ENCODE measurements around the gene C6orf89. TPM values are rescaled to one million over a fixed set of nuclear protein-coding genes. Genes with fewer than 3 reads are reported as not detected.
A peak's percentile ranks its signal among the peaks of the same experiment; 100 is the strongest.

The C6orf89 gene
- total and polyA plus RNA-seq, 4 donors: 22.9 to 59.5 (median 39.4) TPM

DNA sequence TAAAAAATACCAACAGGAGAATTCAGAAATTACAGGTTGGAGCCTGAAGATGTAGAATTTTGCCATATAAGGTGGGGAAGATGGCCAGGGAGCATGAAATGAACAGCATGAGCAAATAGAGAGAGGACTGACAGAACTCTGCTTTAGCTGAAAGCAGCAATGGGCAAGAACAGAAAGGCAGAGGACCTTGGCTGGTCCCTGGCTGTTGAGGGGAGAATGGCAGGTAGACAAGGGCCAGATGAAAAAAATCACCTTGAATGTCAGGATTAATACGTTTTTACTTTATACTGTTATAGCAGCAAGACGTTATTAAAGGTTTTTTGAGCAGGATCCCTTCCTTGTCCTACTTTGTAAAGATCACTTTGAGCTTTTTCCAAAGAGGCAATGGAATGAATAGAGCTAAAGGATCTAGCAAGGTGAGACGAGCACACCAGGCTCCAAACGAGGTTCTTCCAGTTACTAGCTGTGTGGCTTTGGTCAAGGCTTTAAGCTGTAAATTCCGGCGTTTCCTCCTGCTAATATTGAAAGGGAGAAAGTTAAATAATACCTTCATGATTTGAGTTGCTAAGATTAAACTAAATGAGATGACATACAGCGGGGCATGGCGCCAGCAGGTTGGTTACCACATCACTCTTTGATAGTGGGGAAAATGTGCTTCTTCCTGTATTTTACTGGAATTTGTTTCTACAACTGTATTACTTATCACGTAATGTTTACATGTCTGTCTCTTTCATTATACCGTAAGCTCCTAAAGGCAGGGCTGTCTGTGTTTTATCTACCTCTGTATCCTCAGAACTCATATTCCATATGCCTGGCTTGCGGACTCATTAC lies 11.9 kb upstream of the C6orf89 start:
- TF ChIP-seq CTCF (IDR thresholded peaks at IDR 0.05; ENCODE audit: control extremely low read depth, extremely low read depth): no peak
- H3K9me3 ChIP-seq (ENCODE audit: control insufficient read depth in 4 of 4, insufficient read depth in 3 of 4, low read length in 3 of 4): no peaks in the 10 kb centered on the region
- peaks cover 2 to 18% (median 7%) of the 10 kb centered on the region in 5 donors for H3K4me1 ChIP-seq (ENCODE audit: control insufficient read depth in 5 of 5, insufficient read depth in 5 of 5, low read length in 5 of 5)
- peak overlapping the region; percentile 83 to 89 for H3K27ac ChIP-seq (ENCODE audit: low read depth in 1 of 2, low read length in 1 of 2)
- H3K4me3 ChIP-seq: peak overlapping the region; percentile 89
- DNase-seq: peak in 1 of 3 donors; percentile 43
- peaks cover 0 to 8% (median 5%) of the 10 kb centered on the region in 4 donors for H3K36me3 ChIP-seq (ENCODE audit: control insufficient read depth in 4 of 4, insufficient read depth in 4 of 4, low read length in 4 of 4)
- H3K9ac ChIP-seq (ENCODE audit: insufficient read depth in 1 of 2, low read length in 2 of 2): peak overlapping the region; percentile 72 to 85
- H3K27me3 ChIP-seq (ENCODE audit: control insufficient read depth in 3 of 3, insufficient read depth in 3 of 3, low read length in 2 of 3): no peaks in the 10 kb centered on the region
- WGBS, 2 donors: 14 to 19% methylated on average over 11 of the region's 11 CpGs
- ATAC-seq (ENCODE audit: insufficient read depth, low FRiP score): no peak

- DNase-seq (peak; percentile 93 to 97 (median 97)), ATAC-seq (ENCODE audit: insufficient read depth, low FRiP score) (peak; percentile 91)
- Histone ChIP-seq H3K36me3 (ENCODE audit: control insufficient read depth in 4 of 4, insufficient read depth in 4 of 4, low read length in 4 of 4) (peaks cover 0 to 8% (median 1%) of the 10 kb centered on the region in 4 donors), H3K27me3 (ENCODE audit: control insufficient read depth in 3 of 3, insufficient read depth in 3 of 3, low read length in 2 of 3) (no peaks in the 10 kb centered on the region), H3K4me3 (peak within 1 kb of the TSS; percentile 89), H3K9ac (ENCODE audit: insufficient read depth in 1 of 2, low read length in 2 of 2) (peak within 1 kb of the TSS; percentile 85 to 90), H3K9me3 (ENCODE audit: control insufficient read depth in 4 of 4, insufficient read depth in 3 of 4, low read length in 3 of 4) (no peaks in the 10 kb centered on the region), H3K27ac (ENCODE audit: low read depth in 1 of 2, low read length in 1 of 2) (peak within 1 kb of the TSS; percentile 83 to 89), H3K4me1 (ENCODE audit: control insufficient read depth in 5 of 5, insufficient read depth in 5 of 5, low read length in 5 of 5) (peaks cover 2 to 18% (median 7%) of the 10 kb centered on the region in 5 donors)
- 0 to 1% methylated on average over 54 of the region's 54 CpGs for WGBS, 2 donors
- no peak for TF ChIP-seq CTCF (IDR thresholded peaks at IDR 0.05; ENCODE audit: control extremely low read depth, extremely low read depth)
Measured at GRCh38 chr6:36874443-36875249, 11.1 kb upstream of the C6orf89 start, which contains the start of gene PPIL1. Gene PPIL1 (minus strand): TSS chr6:36874803. CDS start chr6:36874772, 31 bp downstream.

DNA sequence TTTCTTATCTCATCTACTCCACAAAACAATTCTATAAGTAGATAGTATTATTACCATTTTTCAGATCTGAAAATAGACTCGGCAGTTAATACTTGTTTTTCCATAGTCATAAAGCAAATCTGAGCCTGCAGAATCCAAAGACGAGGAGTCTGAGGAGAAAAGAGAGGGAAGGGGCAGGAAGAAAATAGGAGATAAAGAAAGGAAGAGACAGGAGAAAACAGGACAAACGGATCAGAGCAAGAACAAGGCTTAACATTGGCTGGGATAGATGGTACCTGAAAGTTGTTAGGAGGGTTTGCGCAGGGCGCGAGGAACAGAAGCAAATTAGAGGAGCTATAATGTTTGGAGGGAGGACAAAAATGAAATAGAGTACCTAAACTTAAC lies 10.5 kb upstream of the C6orf89 start:
- no peaks in the 10 kb centered on the region for H3K9me3 ChIP-seq (ENCODE audit: control insufficient read depth in 4 of 4, insufficient read depth in 3 of 4, low read length in 3 of 4)
- H3K4me3 ChIP-seq: no peak overlapping the region
- ATAC-seq (ENCODE audit: insufficient read depth, low FRiP score) (no peak), DNase-seq (no peak)
- H3K27me3 ChIP-seq (ENCODE audit: control insufficient read depth in 3 of 3, insufficient read depth in 3 of 3, low read length in 2 of 3): no peaks in the 10 kb centered on the region
- H3K9ac ChIP-seq (ENCODE audit: insufficient read depth in 1 of 2, low read length in 2 of 2): peak overlapping the region; percentile 85 to 90
- 40 to 45% methylated on average over 6 of the region's 6 CpGs for WGBS, 2 donors
- no peak for TF ChIP-seq CTCF (IDR thresholded peaks at IDR 0.05; ENCODE audit: control extremely low read depth, extremely low read depth)
- peak overlapping the region in 1 of 2 donors; percentile 46 for H3K27ac ChIP-seq (ENCODE audit: low read depth in 1 of 2, low read length in 1 of 2)
- peaks cover 2 to 18% (median 7%) of the 10 kb centered on the region in 5 donors for H3K4me1 ChIP-seq (ENCODE audit: control insufficient read depth in 5 of 5, insufficient read depth in 5 of 5, low read length in 5 of 5)
- H3K36me3 ChIP-seq (ENCODE audit: control insufficient read depth in 4 of 4, insufficient read depth in 4 of 4, low read length in 4 of 4): peaks cover 0 to 8% (median 1%) of the 10 kb centered on the region in 4 donors
